ENCODE measurements around the gene SSNA1.

DNA sequence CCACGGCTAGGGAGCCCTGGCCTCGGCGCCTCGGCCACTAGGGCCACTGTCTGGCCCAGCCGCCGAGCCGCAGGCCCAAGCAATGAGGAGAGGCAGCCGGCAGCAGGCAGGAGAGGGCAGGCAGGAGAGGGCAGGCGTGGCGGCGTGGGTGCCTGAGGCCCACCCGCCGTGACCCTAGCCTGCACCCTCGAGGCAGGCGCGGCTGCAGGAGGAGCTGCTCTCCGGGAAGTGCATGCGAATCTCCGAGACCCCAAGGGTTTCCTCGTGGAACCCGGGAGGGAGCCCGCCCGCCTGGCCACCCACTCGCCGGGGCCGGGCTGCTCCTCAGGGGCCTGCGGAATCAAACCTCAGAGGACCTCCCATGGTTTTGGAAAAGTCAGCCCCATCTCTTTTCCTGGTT, 40.2 kb upstream of the SSNA1 start:
- TF ChIP-seq, protein P1, sequence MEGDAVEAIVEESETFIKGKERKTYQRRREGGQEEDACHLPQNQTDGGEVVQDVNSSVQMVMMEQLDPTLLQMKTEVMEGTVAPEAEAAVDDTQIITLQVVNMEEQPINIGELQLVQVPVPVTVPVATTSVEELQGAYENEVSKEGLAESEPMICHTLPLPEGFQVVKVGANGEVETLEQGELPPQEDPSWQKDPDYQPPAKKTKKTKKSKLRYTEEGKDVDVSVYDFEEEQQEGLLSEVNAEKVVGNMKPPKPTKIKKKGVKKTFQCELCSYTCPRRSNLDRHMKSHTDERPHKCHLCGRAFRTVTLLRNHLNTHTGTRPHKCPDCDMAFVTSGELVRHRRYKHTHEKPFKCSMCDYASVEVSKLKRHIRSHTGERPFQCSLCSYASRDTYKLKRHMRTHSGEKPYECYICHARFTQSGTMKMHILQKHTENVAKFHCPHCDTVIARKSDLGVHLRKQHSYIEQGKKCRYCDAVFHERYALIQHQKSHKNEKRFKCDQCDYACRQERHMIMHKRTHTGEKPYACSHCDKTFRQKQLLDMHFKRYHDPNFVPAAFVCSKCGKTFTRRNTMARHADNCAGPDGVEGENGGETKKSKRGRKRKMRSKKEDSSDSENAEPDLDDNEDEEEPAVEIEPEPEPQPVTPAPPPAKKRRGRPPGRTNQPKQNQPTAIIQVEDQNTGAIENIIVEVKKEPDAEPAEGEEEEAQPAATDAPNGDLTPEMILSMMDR (IDR thresholded peaks at IDR 0.05; ENCODE audit: insufficient read depth, low read depth, low read length): no peak
- TF ChIP-seq EZH2 (IDR thresholded peaks at IDR 0.05; ENCODE audit: insufficient read depth, low read length): no peak
